HG03457 (cell line): ENCODE measurements around the gene GFPT1.
"Not testable (repeated sequence)": the region's sequence is repeated elsewhere in the genome, so short reads cannot be mapped to it uniquely, and the experiment has no call there.

ENCODE experiments used
- ATAC-seq: cut with Tn5 transposase; IDR thresholded peaks from one replicate; pipeline ENCODE4 v1.9.1; 2021; ENCODE audit warnings: moderate number of reproducible peaks; ENCODE audit not compliant: unreplicated experiment

Gene GFPT1

GRCh38 chr2:69384618-69385081 lies 2.4 kb downstream of the GFPT1 start:
- ATAC-seq, result no peak

- no peak for ATAC-seq
These were observed 3.7 kb downstream of the GFPT1 start for GRCh38 chr2:69383176-69383812.

- no peak for ATAC-seq
These were observed 4.5 kb downstream of the GFPT1 start for GRCh38 chr2:69382547-69382946.

- ATAC-seq, result no peak
These were observed 5.7 kb downstream of the GFPT1 start for GRCh38 chr2:69381337-69381737.

- ATAC-seq, result no peak
These were observed 6.7 kb downstream of the GFPT1 start for GRCh38 chr2:69380072-69380917.

- no peak for ATAC-seq
These were observed 10.6 kb downstream of the GFPT1 start for GRCh38 chr2:69376403-69376802.

GRCh38 chr2:69375494-69376353 lies 11.3 kb downstream of the GFPT1 start:
- ATAC-seq, result no peak

- no peak for ATAC-seq
These were observed 14.3 kb downstream of the GFPT1 start for GRCh38 chr2:69372767-69373166.

GRCh38 chr2:69369802-69370201 lies 17.2 kb downstream of the GFPT1 start:
- ATAC-seq, result no peak

- ATAC-seq, result no peak
These were observed 18.4 kb downstream of the GFPT1 start for GRCh38 chr2:69368588-69368987.

- ATAC-seq, result no peak
These were observed 27.7 kb downstream of the GFPT1 start for GRCh38 chr2:69359371-69359770.

GRCh38 chr2:69358914-69359313 lies 28.1 kb downstream of the GFPT1 start:
- no peak for ATAC-seq

GRCh38 chr2:69356471-69356870 lies 30.6 kb downstream of the GFPT1 start:
- ATAC-seq, result no peak

- ATAC-seq, result not testable (repeated sequence)
These were observed 32.1 kb downstream of the GFPT1 start for GRCh38 chr2:69354976-69355375.

GRCh38 chr2:69353360-69353759 lies 33.7 kb downstream of the GFPT1 start:
- no peak for ATAC-seq

GRCh38 chr2:69348781-69349180 lies 38.2 kb downstream of the GFPT1 start:
- ATAC-seq, result no peak

GRCh38 chr2:69345434-69345833 lies 41.6 kb downstream of the GFPT1 start:
- no peak for ATAC-seq

GRCh38 chr2:69344305-69344704 lies 42.7 kb downstream of the GFPT1 start:
- no peak for ATAC-seq

- ATAC-seq, result no peak
These were observed 46.8 kb downstream of the GFPT1 start for GRCh38 chr2:69340101-69340775.

GRCh38 chr2:69335311-69335710 lies 51.7 kb downstream of the GFPT1 start:
- ATAC-seq, result no peak

- ATAC-seq, result no peak
These were observed 53.7 kb downstream of the GFPT1 start for GRCh38 chr2:69333352-69333751.
